Right lung (tissue), 5 donors: ENCODE measurements around the gene KCNMB2. TPM values are rescaled to one million over a fixed set of nuclear protein-coding genes. Genes with fewer than 3 reads are reported as not detected.

Experiments used
- DNase-seq, 2 donors: peaks; one replicate each; pipeline ENCODE4 v3.0.0-alpha.2; 2013
- polyA plus RNA-seq, 5 donors: library from polyadenylated mRNA; unstranded; fragments of 120-200 nt; gene quantifications; one replicate each; pipeline versions ENCODE4 v1.2.1 to v1.2.3, GENCODE V29; 2013; ENCODE audit warnings: inconsistent platforms in 1 of 5, low replicate concordance in 1 of 5; ENCODE audit not compliant: insufficient read length in 5 of 5, insufficient read depth in 1 of 5

Gene KCNMB2
- polyA plus RNA-seq, 5 donors: 8.9 to 19.1 (median 14.6) TPM

DNA sequence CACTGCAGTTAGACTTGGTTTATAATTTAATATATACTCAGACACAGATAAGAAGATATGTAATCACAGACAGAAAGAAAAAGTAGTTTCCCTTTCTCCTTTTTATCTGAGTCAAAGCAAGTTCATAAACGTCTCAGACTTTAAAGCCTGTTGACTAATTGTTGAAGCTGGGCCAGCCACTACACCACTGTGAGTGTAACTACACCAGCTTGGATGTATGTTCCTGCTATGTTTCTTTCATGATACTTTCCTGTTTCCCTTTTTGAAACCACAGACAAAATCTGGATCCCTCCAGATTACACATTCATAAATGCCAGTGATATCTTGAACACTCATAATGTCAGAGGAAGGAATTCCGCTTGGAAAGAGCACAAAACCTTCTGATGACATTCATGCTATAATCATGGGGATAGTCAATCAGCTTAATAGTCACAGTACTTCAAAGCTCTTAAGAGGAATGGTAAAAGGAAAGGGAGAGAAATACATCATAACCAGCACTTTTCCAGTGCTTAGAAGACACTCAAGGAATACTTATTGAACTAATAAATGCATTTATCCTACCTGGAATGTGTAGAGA, 32.0 kb downstream of the KCNMB2 start:
- peak; percentile 38 to 49 for DNase-seq

- DNase-seq: no peak
Measured at GRCh38 chr3:178568911-178569310, 32.7 kb downstream of the KCNMB2 start.

- no peak for DNase-seq
Measured at GRCh38 chr3:178569826-178570225, 33.6 kb downstream of the KCNMB2 start.

DNA sequence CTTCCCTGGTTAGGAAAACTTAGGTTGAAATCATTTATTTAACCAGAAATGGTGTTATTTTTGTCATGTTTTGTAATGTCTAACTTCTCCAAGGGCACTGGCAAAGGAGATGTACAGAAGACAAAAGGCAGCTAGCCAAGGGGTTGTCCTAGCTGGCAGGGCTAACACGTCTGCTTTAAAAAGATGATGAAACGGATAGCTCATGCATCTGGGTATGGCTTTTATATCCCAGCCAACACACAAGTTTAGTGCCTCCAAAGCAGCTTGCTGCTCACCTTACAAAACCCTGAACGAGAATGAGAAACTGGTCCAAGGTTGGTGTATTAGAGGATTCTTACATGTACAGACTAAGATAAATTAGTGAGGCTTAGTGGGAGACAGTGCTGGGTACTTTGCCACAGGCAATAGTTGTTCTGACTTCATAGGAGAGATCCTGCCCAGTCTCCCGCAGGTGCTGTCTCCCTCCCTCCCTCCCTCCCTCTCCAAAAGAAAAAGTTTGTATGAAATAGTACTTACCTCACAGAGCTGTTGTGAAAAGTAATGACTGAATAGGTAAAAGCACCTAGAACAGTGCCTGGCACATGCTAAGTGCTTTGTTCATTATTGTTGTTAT, 47.8 kb downstream of the KCNMB2 start:
- DNase-seq: no peak

DNA sequence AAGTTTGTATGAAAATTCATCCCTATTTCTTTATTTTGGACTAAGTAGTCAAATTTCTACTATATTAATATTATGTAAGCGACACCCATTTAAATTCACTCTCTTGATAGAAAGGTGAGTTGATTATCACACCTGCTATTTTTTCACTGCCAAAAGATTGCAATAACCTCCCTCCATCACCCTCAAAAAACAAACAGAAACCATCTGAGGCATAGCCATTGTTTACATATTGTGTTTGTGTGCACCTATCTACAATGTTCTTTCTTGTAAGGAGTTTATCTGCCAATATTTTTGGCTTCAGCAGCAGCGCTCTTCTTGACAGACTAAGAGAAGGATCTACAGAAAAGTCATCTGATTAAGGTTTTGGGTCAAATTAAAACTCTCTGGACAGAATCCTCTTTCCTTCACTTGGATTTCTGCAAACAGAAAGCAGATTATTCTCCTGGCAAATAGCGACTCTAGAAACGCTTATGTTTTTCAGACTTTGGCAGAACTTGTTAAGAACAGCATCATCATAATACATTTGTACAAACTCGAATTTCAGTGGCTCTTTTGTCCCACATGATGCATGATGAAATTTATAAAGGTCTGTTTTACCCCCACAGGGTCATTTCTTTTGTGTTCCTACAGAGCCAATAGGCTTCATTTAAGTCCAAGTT, 48.6 kb downstream of the KCNMB2 start:
- DNase-seq: no peak

DNA sequence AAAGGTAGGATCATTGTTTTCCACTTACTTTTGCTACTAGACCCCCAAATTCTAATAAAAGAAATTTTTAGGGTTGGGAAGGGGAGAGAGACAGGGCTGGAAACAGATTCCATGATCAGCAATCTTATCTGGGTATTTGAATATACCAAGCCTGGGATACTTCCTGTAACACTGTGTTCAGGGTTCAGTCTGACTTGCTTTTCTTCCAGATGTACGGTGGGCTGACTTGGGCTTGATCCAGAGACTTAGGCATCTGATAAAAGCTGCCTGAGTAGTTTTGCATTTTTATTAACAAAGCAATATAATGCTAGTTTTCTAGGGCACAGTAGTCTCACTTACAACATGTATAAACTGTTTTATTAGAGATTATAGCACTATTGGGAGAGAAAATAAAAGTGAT, 49.2 kb downstream of the KCNMB2 start:
- DNase-seq: no peak

DNA sequence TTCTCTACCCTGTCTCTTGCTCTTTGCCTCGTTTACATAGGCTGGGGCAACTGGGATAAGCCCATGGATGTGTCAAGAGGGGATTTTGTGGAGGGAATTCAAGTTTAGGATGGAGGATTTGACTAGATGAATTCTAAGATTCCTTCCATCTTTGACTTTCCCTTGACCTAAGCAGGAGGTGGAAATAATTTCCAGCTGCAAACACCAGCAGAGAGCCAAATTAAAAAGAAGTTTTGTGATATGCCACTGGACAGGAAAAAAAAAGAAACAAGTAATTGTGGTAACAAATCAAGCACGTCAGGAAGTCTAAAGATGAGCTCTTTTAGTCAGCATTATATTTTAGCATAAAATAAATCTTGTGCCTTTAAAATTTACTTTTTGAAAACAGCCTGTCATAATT, 49.8 kb downstream of the KCNMB2 start:
- no peak for DNase-seq

DNA sequence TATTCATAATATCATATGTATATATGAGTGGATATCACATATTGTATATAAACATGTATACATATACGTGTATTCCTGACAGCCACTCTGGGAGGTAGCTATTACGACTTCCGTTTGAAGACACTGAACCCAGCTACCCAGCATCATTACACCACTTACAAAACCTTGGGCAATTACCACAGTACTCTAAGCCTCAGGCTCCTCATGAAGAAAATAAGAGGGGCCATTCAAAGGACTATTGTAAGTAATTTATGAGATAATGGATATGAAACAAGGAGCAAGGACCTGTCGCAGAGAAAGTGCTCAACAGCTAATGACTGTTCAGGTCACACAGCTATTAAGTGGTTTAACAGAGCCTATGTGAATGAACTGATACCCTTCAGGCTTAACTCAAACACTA, 52.4 kb downstream of the KCNMB2 start:
- no peak for DNase-seq

GRCh38 chr3:178593786-178594185, 57.5 kb downstream of the KCNMB2 start:
- DNase-seq: no peak

DNA sequence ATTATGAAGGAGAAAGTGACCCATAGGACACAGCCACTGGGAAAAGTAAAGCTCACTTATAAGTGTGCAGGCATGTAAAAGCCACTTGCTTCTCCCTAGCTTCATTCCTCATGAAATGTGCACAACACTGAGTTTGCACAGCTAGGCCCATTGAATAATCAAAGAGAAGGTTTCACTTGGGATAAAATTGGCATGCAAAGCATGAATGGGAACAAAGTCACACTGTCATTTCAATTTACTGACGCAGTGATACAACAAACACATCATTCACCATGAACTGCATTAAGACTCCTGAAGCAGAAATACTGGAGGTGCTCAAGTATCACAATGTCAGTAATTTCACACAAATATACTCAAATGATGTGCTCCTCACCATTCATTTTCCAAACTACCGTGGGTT, 61.1 kb downstream of the KCNMB2 start:
- no peak for DNase-seq

- no peak for DNase-seq
Measured at GRCh38 chr3:178602856-178603255, 66.6 kb downstream of the KCNMB2 start.

- DNase-seq: no peak
Measured at GRCh38 chr3:178603735-178604134, 67.5 kb downstream of the KCNMB2 start.

DNA sequence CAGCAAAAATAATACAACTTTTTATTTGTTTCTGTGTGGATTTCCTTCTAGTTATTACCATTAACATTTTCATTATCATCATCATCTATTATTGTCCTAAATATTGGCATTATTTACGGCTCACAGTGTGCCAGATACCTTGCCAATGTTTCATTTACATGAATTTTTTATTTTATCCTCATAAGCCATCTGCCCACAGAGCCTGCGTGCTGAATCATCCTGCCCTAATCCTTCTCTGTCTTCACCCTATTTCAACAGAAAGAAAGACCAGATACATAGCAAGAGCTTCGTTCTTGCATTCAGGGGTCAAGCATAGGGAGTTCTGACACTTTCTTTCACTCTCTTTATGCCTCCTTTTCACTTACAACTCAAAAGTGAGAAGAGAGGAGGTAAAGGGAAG, 82.0 kb downstream of the KCNMB2 start:
- DNase-seq: peak in 1 of 2 donors; percentile 15

DNA sequence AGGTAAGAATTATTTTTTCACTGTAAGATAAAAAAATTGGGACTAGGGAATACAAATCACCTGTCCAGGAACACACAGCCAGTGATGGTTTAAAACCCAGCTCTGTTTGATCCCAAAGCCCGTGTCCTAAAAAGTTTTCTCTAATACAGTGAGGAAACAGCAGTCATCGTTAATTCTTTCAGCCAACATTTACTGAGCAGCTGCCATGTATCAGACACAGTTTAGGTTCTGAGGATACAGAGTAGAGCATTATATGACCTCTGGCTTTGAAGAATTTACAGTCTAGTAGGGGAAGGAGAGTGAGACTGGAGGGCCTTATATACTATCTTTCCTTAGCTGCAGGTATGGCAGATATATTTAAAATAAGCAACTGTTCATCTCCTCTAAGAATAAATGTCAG, 82.7 kb downstream of the KCNMB2 start:
- peak; percentile 75 to 76 for DNase-seq

GRCh38 chr3:178623666-178624255, 87.5 kb downstream of the KCNMB2 start:
- no peak for DNase-seq

GRCh38 chr3:178624276-178624675, 88.0 kb downstream of the KCNMB2 start:
- peak in 1 of 2 donors; percentile 26 for DNase-seq

GRCh38 chr3:178625053-178625600, 88.9 kb downstream of the KCNMB2 start:
- no peak for DNase-seq

GRCh38 chr3:178628037-178628436, 91.8 kb downstream of the KCNMB2 start:
- no peak for DNase-seq

- DNase-seq: no peak
Measured at GRCh38 chr3:178629430-178630178, 93.4 kb downstream of the KCNMB2 start.

DNA sequence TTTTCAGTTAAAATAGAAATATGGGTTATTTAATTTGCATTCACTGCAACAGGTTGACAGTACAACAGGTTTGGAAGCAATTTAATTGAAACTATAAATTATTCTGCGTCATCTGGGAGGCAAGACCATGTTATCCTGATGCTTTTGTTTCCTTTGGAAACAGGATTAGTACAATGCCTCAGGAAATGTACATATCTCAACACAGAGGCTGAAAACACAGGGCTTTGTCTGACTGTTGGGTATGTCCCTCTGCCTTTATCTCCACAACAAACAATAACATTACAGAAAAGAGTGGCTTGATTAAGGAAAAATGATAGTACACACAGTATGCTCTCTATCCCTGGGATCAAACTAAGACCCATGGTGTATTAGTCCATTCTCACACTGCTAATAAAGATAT, 95.7 kb downstream of the KCNMB2 start:
- no peak for DNase-seq

DNA sequence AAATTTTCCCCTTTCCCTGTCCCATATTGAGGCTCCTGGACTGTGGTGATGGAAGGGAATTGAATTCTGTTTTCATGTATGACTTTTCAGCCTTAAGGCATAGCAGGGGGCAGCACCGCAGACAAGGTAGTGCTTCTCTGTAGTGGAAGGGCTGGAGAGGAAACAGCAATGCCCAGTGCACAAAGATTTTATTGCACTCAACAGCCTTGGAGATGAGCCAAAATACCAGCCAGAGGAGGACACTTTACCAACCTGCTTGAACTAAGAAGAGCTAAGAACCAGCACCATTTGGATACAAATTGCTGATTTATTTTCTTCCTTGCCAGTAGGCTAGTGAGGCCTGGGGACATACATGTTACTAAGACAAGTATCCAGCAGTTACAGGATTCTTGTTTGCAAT, 98.7 kb downstream of the KCNMB2 start:
- no peak for DNase-seq

- no peak for DNase-seq
Measured at GRCh38 chr3:178637802-178638201, 101.6 kb downstream of the KCNMB2 start.
